OCI-LY1 (cell line): ENCODE measurements around the gene EXOSC6.

ENCODE experiments used
- H2AFZ ChIP-seq: fragments of 200-600 bp; sonication (generic), shearing (Covaris generic); 2 replicates; pipeline ENCODE4 v1.6.0; 2014; ENCODE audit warnings: antibody characterized with exemption, mild to moderate bottlenecking, low read length
- H3F3A ChIP-seq: fragments of 200-600 bp; sonication (generic), shearing (Covaris generic); 2 replicates; pipeline ENCODE4 v1.6.0; 2014; ENCODE audit warnings: mild to moderate bottlenecking, antibody characterized with exemption, low read length, moderate library complexity; ENCODE audit not compliant: insufficient read depth
- H3K27ac ChIP-seq: fragments of 200-600 bp; sonication (generic); 2 replicates; pipeline ENCODE4 v1.5.1; 2014; ENCODE audit warnings: low read length, mixed run types, mild to moderate bottlenecking, low read depth; ENCODE audit not compliant: poor library complexity, severe bottlenecking
- H3K27me3 ChIP-seq: fragments of 200-600 bp; sonication (generic); 2 replicates; pipeline ENCODE4 v1.6.0; 2014; ENCODE audit warnings: antibody characterized with exemption, mild to moderate bottlenecking, low read length, moderate library complexity; ENCODE audit not compliant: insufficient read depth
- H3K36me3 ChIP-seq: fragments of 200-600 bp; sonication (generic); 2 replicates; pipeline ENCODE4 v1.6.1; 2014; ENCODE audit warnings: mild to moderate bottlenecking, antibody characterized with exemption, low read length, moderate library complexity, mixed read lengths; ENCODE audit not compliant: insufficient read depth
- H3K4me1 ChIP-seq: fragments of 200-600 bp; sonication (generic); 2 replicates; pipeline ENCODE4 v1.5.1; 2014; ENCODE audit warnings: mild to moderate bottlenecking, low read length, moderate library complexity; ENCODE audit not compliant: insufficient read depth, severe bottlenecking
- H3K4me2 ChIP-seq: fragments of 200-600 bp; sonication (generic), shearing (Covaris generic); 2 replicates; pipeline ENCODE4 v1.6.1; 2014; ENCODE audit warnings: low read length
- H3K4me3 ChIP-seq: fragments of 200-600 bp; sonication (generic); 2 replicates; pipeline ENCODE4 v1.5.1; 2014; ENCODE audit warnings: low read length, low read depth, mild to moderate bottlenecking, mixed read lengths; ENCODE audit not compliant: poor library complexity, severe bottlenecking
- H3K79me2 ChIP-seq: fragments of 200-600 bp; shearing (Covaris generic); 2 replicates; pipeline ENCODE4 v1.6.1; 2016; ENCODE audit warnings: mixed run types, low read length, mixed read lengths; ENCODE audit not compliant: insufficient read depth
- H3K9ac ChIP-seq: fragments of 200-600 bp; sonication (generic), shearing (Covaris generic); 2 replicates; pipeline ENCODE4 v1.6.1; 2014; ENCODE audit warnings: mild to moderate bottlenecking, low read length, mixed read lengths
- H3K9me2 ChIP-seq: fragments of 200-600 bp; sonication (generic), shearing (Covaris generic); 2 replicates; pipeline ENCODE4 v1.6.1; 2014; ENCODE audit warnings: low read depth, mild to moderate bottlenecking, low read length, mixed read lengths
- H3K9me3 ChIP-seq: fragments of 200-600 bp; shearing (Covaris generic); 2 replicates; pipeline ENCODE4 v1.6.1; 2014; ENCODE audit warnings: low read length, mixed read lengths
- H4K20me1 ChIP-seq: fragments of 200-600 bp; sonication (generic), shearing (Covaris generic); 2 replicates; pipeline ENCODE4 v1.6.0; 2016; ENCODE audit warnings: mild to moderate bottlenecking, low read length; ENCODE audit not compliant: insufficient read depth
- CTCF ChIP-seq: fragments of 200-600 bp; sonication (generic), shearing (Covaris generic); IDR thresholded peaks from 2 replicates; pipeline ENCODE4 v1.5.1; 2017; ENCODE audit warnings: mild to moderate bottlenecking, antibody characterized with exemption, low read length, moderate library complexity, mixed read lengths
- EZH2 ChIP-seq: fragments of 200-600 bp; sonication (generic), shearing (Covaris generic); IDR thresholded peaks from 2 replicates; pipeline ENCODE4 v1.8.0; 2017; ENCODE audit warnings: borderline replicate concordance, mixed run types, mild to moderate bottlenecking, antibody characterized with exemption, low read length, moderate library complexity, mixed read lengths

Gene EXOSC6

GRCh38 chr16:70254180-70254964, 2.6 kb upstream of the EXOSC6 start:
- H3K9ac ChIP-seq = no peak overlapping the region
- no peaks in the 10 kb centered on the region for H3F3A ChIP-seq
- no peak overlapping the region for H3K4me3 ChIP-seq
- no peak overlapping the region for H2AFZ ChIP-seq
- peaks cover 16% of the 10 kb centered on the region for H3K79me2 ChIP-seq
- TF ChIP-seq CTCF (no peak; the same call in 1 of the 2 replicates), EZH2 (no peak)
- H3K36me3 ChIP-seq = peaks cover 83% of the 10 kb centered on the region
- H3K27me3 ChIP-seq = no peaks in the 10 kb centered on the region
- H3K9me3 ChIP-seq = no peaks in the 10 kb centered on the region
- no peaks in the 10 kb centered on the region for H4K20me1 ChIP-seq
- no peak overlapping the region for H3K27ac ChIP-seq
- no peak overlapping the region for H3K4me2 ChIP-seq
- no peaks in the 10 kb centered on the region for H3K9me2 ChIP-seq
- H3K4me1 ChIP-seq = peaks cover 10% of the 10 kb centered on the region

DNA sequence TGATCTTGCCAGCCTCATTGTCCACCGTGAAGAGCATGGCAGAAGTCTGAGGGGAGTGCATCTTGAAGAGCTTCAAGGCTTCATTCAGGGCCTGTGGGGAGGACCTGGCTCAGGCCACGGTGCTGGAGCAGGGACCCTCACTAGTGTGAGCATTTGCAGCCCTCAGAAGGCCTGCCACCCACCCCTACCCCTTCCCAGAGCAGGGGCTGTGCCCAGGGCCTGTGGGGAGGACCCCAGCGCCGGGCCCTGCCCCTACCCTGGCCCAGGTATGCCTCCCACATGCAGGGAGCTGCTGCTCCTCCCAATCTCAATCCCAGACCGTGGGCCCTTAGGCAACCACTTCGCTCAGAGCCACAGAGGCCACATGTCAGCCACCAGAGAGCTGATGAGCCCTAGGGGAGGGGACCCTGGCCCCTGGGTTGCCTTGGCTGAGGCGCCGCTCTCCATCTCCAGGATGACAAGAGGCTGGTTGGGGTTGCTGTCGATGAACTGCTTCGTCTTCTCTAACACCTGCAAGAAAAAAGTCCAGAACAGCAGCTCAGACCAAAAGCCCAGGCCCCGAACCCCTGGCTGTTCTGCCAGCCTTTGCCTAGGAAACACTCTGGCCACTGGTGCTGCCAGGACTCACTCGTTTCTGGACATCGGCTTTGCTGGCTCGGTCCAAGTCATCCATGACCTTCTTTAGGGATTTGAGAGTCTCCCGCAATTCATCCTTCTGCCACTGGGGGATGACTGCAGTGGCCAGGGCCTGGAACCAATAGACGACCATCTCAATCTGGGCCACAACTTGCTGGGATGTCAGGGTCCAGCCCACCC, 1.8 kb upstream of the EXOSC6 start:
- Histone ChIP-seq H4K20me1 (no peaks in the 10 kb centered on the region), H3K27me3 (no peaks in the 10 kb centered on the region), H3K4me3 (no peak overlapping the region), H3K9ac (no peak overlapping the region), H3K9me3 (no peaks in the 10 kb centered on the region), H3F3A (no peaks in the 10 kb centered on the region), H3K79me2 (peaks cover 24% of the 10 kb centered on the region), H3K9me2 (no peaks in the 10 kb centered on the region), H3K36me3 (peaks cover 78% of the 10 kb centered on the region), H3K27ac (no peak overlapping the region), H3K4me1 (peaks cover 15% of the 10 kb centered on the region), H3K4me2 (no peak overlapping the region), H2AFZ (no peak overlapping the region)
- TF ChIP-seq CTCF = peak; percentile 37; the same call in 1 of the 2 replicates
- TF ChIP-seq EZH2 = no peak

GRCh38 chr16:70252355-70252988, 732 bp upstream of the EXOSC6 start:
- Histone ChIP-seq H3K4me1 (peaks cover 15% of the 10 kb centered on the region), H3K36me3 (peaks cover 68% of the 10 kb centered on the region), H3F3A (no peaks in the 10 kb centered on the region), H4K20me1 (no peaks in the 10 kb centered on the region), H3K9me2 (no peaks in the 10 kb centered on the region), H3K9me3 (no peaks in the 10 kb centered on the region), H3K27ac (no peak overlapping the region), H3K4me2 (peak overlapping the region; percentile 63; the same call in 1 of the 2 replicates), H2AFZ (no peak overlapping the region), H3K9ac (no peak overlapping the region), H3K27me3 (no peaks in the 10 kb centered on the region), H3K79me2 (peaks cover 25% of the 10 kb centered on the region), H3K4me3 (peak overlapping the region; percentile 80)
- peak; percentile 66 for TF ChIP-seq CTCF
- TF ChIP-seq EZH2 = no peak
